T-cell (primary cell): ENCODE data around the gene FILIP1L. TPM values are rescaled to one million over a fixed set of nuclear protein-coding genes. Genes with fewer than 3 reads are reported as not detected.

Source experiments
- ATAC-seq, 4 experiments: fragments of 200-7000 bp in 3 of 4; fragments of 150-1000 bp in 1 of 4; cut with Tn5 transposase; replicated peaks in 1 of 4; 1 replicate in 3 of 4; 2 replicates in 1 of 4; pipeline ENCODE4 v1.10.0; 2021; ENCODE audit warnings: moderate library complexity in 3 of 4, mild to moderate bottlenecking in 2 of 4, moderate number of reproducible peaks in 1 of 4
- CTCF ChIA-PET, 2 donors: fragments of 300-600 bp; sonication (Branson Sonifier 250); formaldehyde crosslinking; loops; one replicate each; lab custom pipeline; 2022; ENCODE audit warnings: antibody characterized with exemption in 2 of 2; lab: Charles Lee
- POLR2A ChIA-PET, 2 donors: fragments of 300-600 bp; sonication (Branson Sonifier 250); formaldehyde crosslinking; loops; one replicate each; lab custom pipeline; 2022; ENCODE audit warnings: antibody characterized with exemption in 2 of 2; lab: Charles Lee
- DNase-seq, 35 experiments: peaks; one replicate each; pipeline versions ENCODE4 v3.0.0 to v3.0.0-alpha.2; 2013 to 2023
- H3K27ac ChIP-seq: one replicate; pipeline ENCODE4 v1.5.1; 2013; ENCODE audit warnings: low read length
- H3K27me3 ChIP-seq, 2 experiments: replicated peaks in 1 of 2; 1 replicate in 1 of 2; 2 replicates in 1 of 2; pipeline versions ENCODE4 v1.6.1 to v1.7.0; 2013; ENCODE audit warnings: low read length in 1 of 2, mixed read lengths in 1 of 2; ENCODE audit not compliant: control insufficient read depth in 2 of 2, insufficient read depth in 2 of 2; ENCODE audit errors: extremely low read depth in 1 of 2
- H3K36me3 ChIP-seq, 2 donors: 1 replicate in 1 of 2; 2 replicates in 1 of 2; pipeline versions ENCODE4 v1.6.1 to v1.7.0; 2013; ENCODE audit warnings: low read length in 1 of 2; ENCODE audit not compliant: control insufficient read depth in 2 of 2, insufficient read depth in 1 of 2; ENCODE audit errors: extremely low read depth in 1 of 2
- H3K4me1 ChIP-seq, 2 experiments: 1 replicate in 1 of 2; 2 replicates in 1 of 2; pipeline versions ENCODE4 v1.6.1 to v1.7.0; 2013; ENCODE audit warnings: low read length in 2 of 2, mixed read lengths in 1 of 2; ENCODE audit not compliant: insufficient read depth in 2 of 2, control insufficient read depth in 1 of 2; ENCODE audit errors: extremely low read depth in 1 of 2
- H3K4me3 ChIP-seq, 2 donors: 1 replicate in 1 of 2; 2 replicates in 1 of 2; pipeline versions ENCODE4 v1.5.1 to v1.7.0; 2013; ENCODE audit warnings: mild to moderate bottlenecking in 2 of 2, low read length in 1 of 2, moderate library complexity in 1 of 2; ENCODE audit not compliant: control insufficient read depth in 1 of 2; ENCODE audit errors: extremely low read depth in 1 of 2
- H3K9me3 ChIP-seq: 2 replicates; pipeline ENCODE4 v1.7.0; 2013
- H3K27ac Mint-ChIP-seq, 2 donors: one replicate each; pipeline ENCODE4 v1.8.0; 2020 to 2021; ENCODE audit warnings: mild to moderate bottlenecking in 2 of 2, mixed read lengths in 2 of 2
- H3K27me3 Mint-ChIP-seq, 2 donors: one replicate each; pipeline ENCODE4 v1.8.0; 2021 to 2022; ENCODE audit warnings: mixed read lengths in 2 of 2
- H3K36me3 Mint-ChIP-seq: one replicate; pipeline ENCODE4 v1.8.0; 2021; ENCODE audit warnings: mixed read lengths
- H3K4me1 Mint-ChIP-seq, 3 donors: one replicate each; pipeline ENCODE4 v1.8.0; 2020 to 2022; ENCODE audit warnings: mixed read lengths in 3 of 3, mild to moderate bottlenecking in 1 of 3
- H3K4me3 Mint-ChIP-seq, 3 donors: one replicate each; pipeline ENCODE4 v1.8.0; 2020 to 2022; ENCODE audit warnings: mild to moderate bottlenecking in 3 of 3, mixed read lengths in 3 of 3, moderate library complexity in 3 of 3
- H3K9me3 Mint-ChIP-seq, 3 donors: one replicate each; pipeline ENCODE4 v1.8.0; 2020 to 2022; ENCODE audit warnings: mixed read lengths in 3 of 3
- WGBS: methylation state at CpG from one replicate; pipeline ENCODE4 v1.1.5; 2013; ENCODE audit warnings: missing lambda C conversion rate; ENCODE audit not compliant: insufficient coverage; 5-methylcytosine and 5-hydroxymethylcytosine counted together
- total RNA-seq, 35 experiments: library from RNA in 6 of 35; stranded (reverse) in 6 of 35; fragments of 120-200 nt in 1 of 35; gene quantifications; one replicate each; pipeline versions ENCODE4 v1.2.1 to v1.2.4 and lab custom pipeline; 2013 to 2026

Gene FILIP1L
- total RNA-seq, 5 donors from 2014 or later (not counting 1 experiment from before 2014, with no cell fraction given) = 0.10 to 0.38 (median 0.27) TPM; not detected in 1

- H3K27me3 ChIP-seq = no peaks in the 10 kb centered on the region
- H3K27ac Mint-ChIP-seq = no peak overlapping the region
- peaks cover 23% of the 10 kb centered on the region for H3K36me3 Mint-ChIP-seq
- no peaks in the 10 kb centered on the region for H3K36me3 ChIP-seq
- no peaks in the 10 kb centered on the region for H3K4me1 ChIP-seq
- WGBS = 50% methylated on average over 1 of the region's 3 CpGs
- H3K4me3 ChIP-seq = no peak overlapping the region
- POLR2A ChIA-PET = no interaction called here
- H3K4me1 Mint-ChIP-seq = peaks cover 0 to 3% (median 0%) of the 10 kb centered on the region in 3 donors
- no peaks in the 10 kb centered on the region for H3K9me3 Mint-ChIP-seq
- H3K4me3 Mint-ChIP-seq = no peak overlapping the region
- no peaks in the 10 kb centered on the region for H3K9me3 ChIP-seq
- ATAC-seq (no peak), DNase-seq (no peak)
- H3K27ac ChIP-seq = no peak overlapping the region
- CTCF ChIA-PET = no interaction called here
- no peaks in the 10 kb centered on the region for H3K27me3 Mint-ChIP-seq
These were observed 184.6 kb downstream of the FILIP1L start for GRCh38 chr3:99929745-99930139.

- Mint-ChIP-seq H3K9me3 (no peaks in the 10 kb centered on the region), H3K27me3 (no peaks in the 10 kb centered on the region), H3K4me3 (no peak overlapping the region), H3K36me3 (peaks cover 19% of the 10 kb centered on the region), H3K27ac (no peak overlapping the region), H3K4me1 (peaks cover 0 to 3% (median 0%) of the 10 kb centered on the region in 3 donors)
- Histone ChIP-seq H3K4me3 (no peak overlapping the region), H3K27ac (no peak overlapping the region), H3K36me3 (no peaks in the 10 kb centered on the region), H3K27me3 (no peaks in the 10 kb centered on the region), H3K9me3 (no peaks in the 10 kb centered on the region), H3K4me1 (no peaks in the 10 kb centered on the region)
- ATAC-seq (no peak), DNase-seq (no peak)
- ChIA-PET POLR2A (no interaction called here), CTCF (no interaction called here)
- WGBS = no CpG with 5 or more reads among the region's 7 CpGs
These were observed 185.2 kb downstream of the FILIP1L start for GRCh38 chr3:99928771-99929744.

- ATAC-seq (no peak), DNase-seq (no peak)
- H3K36me3 ChIP-seq = no peaks in the 10 kb centered on the region
- no peaks in the 10 kb centered on the region for H3K27me3 ChIP-seq
- CTCF ChIA-PET = no interaction called here
- H3K4me1 ChIP-seq = no peaks in the 10 kb centered on the region
- POLR2A ChIA-PET = no interaction called here
- Mint-ChIP-seq H3K27me3 (no peaks in the 10 kb centered on the region), H3K9me3 (peaks cover 0 to 5% (median 0%) of the 10 kb centered on the region in 3 donors), H3K27ac (no peak overlapping the region), H3K36me3 (peaks cover 16% of the 10 kb centered on the region), H3K4me3 (no peak overlapping the region), H3K4me1 (peaks cover 0 to 3% (median 0%) of the 10 kb centered on the region in 3 donors)
- H3K27ac ChIP-seq = no peak overlapping the region
- no peaks in the 10 kb centered on the region for H3K9me3 ChIP-seq
- no peak overlapping the region for H3K4me3 ChIP-seq
- 95% methylated on average over 2 of the region's 7 CpGs for WGBS
These were observed 186.4 kb downstream of the FILIP1L start for GRCh38 chr3:99927671-99928457.

- ATAC-seq (no peak), DNase-seq (no peak)
- Mint-ChIP-seq H3K27ac (no peak overlapping the region), H3K9me3 (peaks cover 0 to 5% (median 0%) of the 10 kb centered on the region in 3 donors), H3K4me3 (no peak overlapping the region), H3K4me1 (peaks cover 0 to 6% (median 5%) of the 10 kb centered on the region in 3 donors), H3K27me3 (no peaks in the 10 kb centered on the region), H3K36me3 (peaks cover 19% of the 10 kb centered on the region)
- Histone ChIP-seq H3K27me3 (no peaks in the 10 kb centered on the region), H3K36me3 (no peaks in the 10 kb centered on the region), H3K4me1 (no peaks in the 10 kb centered on the region), H3K4me3 (no peak overlapping the region), H3K27ac (no peak overlapping the region), H3K9me3 (no peaks in the 10 kb centered on the region)
- POLR2A ChIA-PET = no interaction called here
- CTCF ChIA-PET = no interaction called here
- WGBS = 98% methylated on average over 3 of the region's 4 CpGs
These were observed 188.6 kb downstream of the FILIP1L start for GRCh38 chr3:99925584-99926230.

- H3K27me3 ChIP-seq = no peaks in the 10 kb centered on the region
- H3K27ac ChIP-seq = no peak overlapping the region
- H3K36me3 ChIP-seq = no peaks in the 10 kb centered on the region
- no peak for DNase-seq
- H3K9me3 ChIP-seq = no peaks in the 10 kb centered on the region
- CTCF ChIA-PET = no interaction called here
- no peak overlapping the region for H3K27ac Mint-ChIP-seq
- no peak overlapping the region for H3K4me3 Mint-ChIP-seq
- H3K4me1 Mint-ChIP-seq = peaks cover 0 to 6% (median 5%) of the 10 kb centered on the region in 3 donors
- H3K27me3 Mint-ChIP-seq = no peaks in the 10 kb centered on the region
- H3K4me1 ChIP-seq = no peaks in the 10 kb centered on the region
- no peak for ATAC-seq
- peaks cover 0 to 5% (median 0%) of the 10 kb centered on the region in 3 donors for H3K9me3 Mint-ChIP-seq
- no peak overlapping the region for H3K4me3 ChIP-seq
- H3K36me3 Mint-ChIP-seq = peaks cover 19% of the 10 kb centered on the region
- POLR2A ChIA-PET = no interaction called here
These were observed 190.4 kb downstream of the FILIP1L start for GRCh38 chr3:99923873-99924272.

GRCh38 chr3:99921986-99922385 is 192.3 kb downstream of the FILIP1L start:
- ATAC-seq (no peak), DNase-seq (no peak)
- Mint-ChIP-seq H3K9me3 (peaks cover 0 to 5% (median 0%) of the 10 kb centered on the region in 3 donors), H3K27ac (no peak overlapping the region), H3K27me3 (no peaks in the 10 kb centered on the region), H3K36me3 (peaks cover 26% of the 10 kb centered on the region), H3K4me1 (peaks cover 0 to 6% (median 5%) of the 10 kb centered on the region in 3 donors), H3K4me3 (no peak overlapping the region)
- WGBS = 83% methylated on average over 1 of the region's 1 CpG
- no peak overlapping the region for H3K4me3 ChIP-seq
- ChIA-PET POLR2A (no interaction called here), CTCF (no interaction called here)
- no peaks in the 10 kb centered on the region for H3K4me1 ChIP-seq
- no peaks in the 10 kb centered on the region for H3K9me3 ChIP-seq
- H3K36me3 ChIP-seq = no peaks in the 10 kb centered on the region
- H3K27me3 ChIP-seq = no peaks in the 10 kb centered on the region
- no peak overlapping the region for H3K27ac ChIP-seq
